Cardiac fibroblast (primary cell): ENCODE measurements around the gene TRIM10.

Experiments
- DNase-seq, 2 donors: peaks; one replicate each; pipeline versions ENCODE4 v3.0.0 to v3.0.0-alpha.2; 2010; ENCODE audit warnings: low read depth in 2 of 2
- H3K4me3 ChIP-seq, 2 donors: replicated peaks in 1 of 2; 1 replicate in 1 of 2; 2 replicates in 1 of 2; pipeline ENCODE4 v1.5.1; 2011; ENCODE audit warnings: low read depth in 2 of 2, low read length in 2 of 2, mild to moderate bottlenecking in 2 of 2, moderate library complexity in 1 of 2
- CTCF ChIP-seq: IDR thresholded peaks from one replicate; pipeline ENCODE4 v1.5.1; 2011; ENCODE audit warnings: low read depth, mild to moderate bottlenecking, low read length, inconsistent platforms

TRIM10 gene

GRCh38 chr6:30188541-30188940 is 27.5 kb upstream of the TRIM10 start:
- no peak overlapping the region for H3K4me3 ChIP-seq
- no peak for DNase-seq
- no peak for TF ChIP-seq CTCF

GRCh38 chr6:30185846-30186484 is 25.0 kb upstream of the TRIM10 start:
- no peak overlapping the region for H3K4me3 ChIP-seq
- DNase-seq: no peak
- no peak for TF ChIP-seq CTCF

GRCh38 chr6:30184417-30185031 is 23.5 kb upstream of the TRIM10 start:
- no peak overlapping the region for H3K4me3 ChIP-seq
- no peak for TF ChIP-seq CTCF
- no peak for DNase-seq

GRCh38 chr6:30180145-30180544 is 19.1 kb upstream of the TRIM10 start:
- no peak overlapping the region for H3K4me3 ChIP-seq
- no peak for DNase-seq
- no peak for TF ChIP-seq CTCF

GRCh38 chr6:30178837-30179236 is 17.8 kb upstream of the TRIM10 start:
- no peak for TF ChIP-seq CTCF
- no peak for DNase-seq

GRCh38 chr6:30175765-30176164 is 14.8 kb upstream of the TRIM10 start:
- DNase-seq: no peak
- no peak for TF ChIP-seq CTCF
- no peak overlapping the region for H3K4me3 ChIP-seq

More at GRCh38 chr6:30178837-30179236, 17.8 kb upstream of the TRIM10 start:
- H3K4me3 ChIP-seq: no peak overlapping the region
